HG03520 (cell line): ENCODE results near the gene HPSE.
"Not testable (repeated sequence)": the region's sequence is repeated elsewhere in the genome, so short reads cannot be mapped to it uniquely, and the experiment has no call there.

Experiments
- ATAC-seq: cut with Tn5 transposase; IDR thresholded peaks from one replicate; pipeline ENCODE4 v1.9.1; 2021; ENCODE audit warnings: mild to moderate bottlenecking, moderate library complexity; ENCODE audit not compliant: unreplicated experiment

Gene HPSE

GRCh38 chr4:83335701-83336100 lies 1.1 kb upstream of the HPSE start:
- ATAC-seq = no peak

GRCh38 chr4:83331956-83332355 lies 2.7 kb downstream of the HPSE start:
- no peak for ATAC-seq

GRCh38 chr4:83329521-83330110 lies 5.0 kb downstream of the HPSE start:
- ATAC-seq = no peak

- ATAC-seq = no peak
Measured at GRCh38 chr4:83328521-83329187, 6.0 kb downstream of the HPSE start.

- no peak for ATAC-seq
Measured at GRCh38 chr4:83326546-83326945, 8.1 kb downstream of the HPSE start.

GRCh38 chr4:83325306-83325705 lies 9.3 kb downstream of the HPSE start:
- ATAC-seq = not testable (repeated sequence)

- no peak for ATAC-seq
Measured at GRCh38 chr4:83323136-83323535, 11.5 kb downstream of the HPSE start.

- no peak for ATAC-seq
Measured at GRCh38 chr4:83320548-83320947, 14.1 kb downstream of the HPSE start.

- no peak for ATAC-seq
Measured at GRCh38 chr4:83318666-83319065, 16.0 kb downstream of the HPSE start.

GRCh38 chr4:83317671-83318070 lies 17.0 kb downstream of the HPSE start:
- no peak for ATAC-seq

- ATAC-seq = no peak
Measured at GRCh38 chr4:83316459-83317165, 18.0 kb downstream of the HPSE start.

GRCh38 chr4:83315341-83315870 lies 19.2 kb downstream of the HPSE start:
- no peak for ATAC-seq

GRCh38 chr4:83308672-83309071 lies 26.0 kb downstream of the HPSE start:
- no peak for ATAC-seq

- ATAC-seq = no peak
Measured at GRCh38 chr4:83307920-83308319, 26.7 kb downstream of the HPSE start.

GRCh38 chr4:83305187-83305586 lies 29.5 kb downstream of the HPSE start:
- no peak for ATAC-seq

GRCh38 chr4:83297548-83298260 lies 36.9 kb downstream of the HPSE start:
- no peak for ATAC-seq

- no peak for ATAC-seq
Measured at GRCh38 chr4:83293305-83294046, 41.2 kb downstream of the HPSE start.

- ATAC-seq = not testable (repeated sequence)
Measured at GRCh38 chr4:83290059-83290774, 44.4 kb downstream of the HPSE start.

- ATAC-seq = not testable (repeated sequence)
Measured at GRCh38 chr4:83288381-83288780, 46.3 kb downstream of the HPSE start.

GRCh38 chr4:83285055-83285407 lies 49.6 kb downstream of the HPSE start:
- ATAC-seq = no peak
